ENCODE results near the gene THOP1. TPM values are rescaled to one million over a fixed set of nuclear protein-coding genes. Genes with fewer than 3 reads are reported as not detected.
A peak's percentile ranks its signal among the peaks of the same experiment; 100 is the strongest.

Gene THOP1
- total RNA-seq, 4 donors from 2014 or later, result 57.8 to 88.6 (median 74.7) TPM

DNA sequence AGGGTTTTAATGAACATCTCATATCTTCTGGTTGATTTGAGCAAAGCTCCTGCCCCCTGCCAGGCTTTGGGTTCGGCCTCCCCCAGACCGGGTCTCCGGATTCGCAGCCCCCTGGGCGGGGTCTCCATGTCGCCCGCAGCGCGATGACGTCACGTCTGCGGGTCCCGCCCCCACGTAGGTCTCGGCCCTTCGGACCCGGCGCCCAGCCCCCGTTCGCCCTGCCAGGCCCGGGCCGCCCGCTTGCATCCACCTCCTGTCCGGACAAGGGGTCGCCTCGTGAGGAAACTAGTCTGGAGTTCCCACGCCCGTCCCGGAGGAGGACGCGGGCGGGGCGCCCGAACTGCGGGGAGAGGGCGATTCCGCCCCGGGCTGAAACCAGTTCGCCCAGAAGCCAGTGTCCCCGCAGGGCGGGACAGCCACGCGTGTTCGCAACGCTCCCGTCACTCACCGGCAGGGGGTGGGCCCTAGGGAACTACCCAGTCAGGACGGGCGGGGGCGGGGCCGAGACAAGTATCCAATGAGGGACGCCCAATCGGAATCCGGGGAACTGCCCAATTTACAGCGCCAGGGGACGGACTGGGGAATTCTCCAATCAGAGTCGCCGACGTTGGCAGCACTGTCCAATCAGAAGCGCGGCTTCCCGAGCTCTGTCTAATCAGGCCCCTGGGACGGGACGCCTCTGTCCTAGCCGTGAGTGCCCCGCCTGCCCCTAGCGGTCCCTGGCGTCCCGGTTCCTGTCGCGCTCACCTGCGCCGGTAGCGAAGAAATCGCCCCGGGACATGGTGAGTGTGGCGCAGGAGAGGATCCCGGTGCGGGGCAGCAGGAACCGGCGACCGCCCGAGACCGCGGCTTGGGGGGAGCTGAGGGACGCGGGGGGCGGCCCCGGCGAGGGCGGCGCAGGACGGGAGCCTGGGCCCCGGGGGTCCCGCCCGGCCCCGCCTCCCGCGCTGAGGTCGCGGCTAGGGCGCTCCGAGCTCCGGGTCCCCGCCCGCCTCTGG, 55.8 kb downstream of the THOP1 start, which contains the start of gene ZNF555:
ZNF555 (plus strand) TSS at position 682 of the 998 bp plus-strand sequence; CDS start at position 780, 98 bp downstream.
- WGBS, 2 donors, result 0 to 1% methylated on average over 2 to 16 of the region's 106 CpGs
- Histone ChIP-seq H3K4me1 (peaks cover 0 to 23% (median 8%) of the 10 kb centered on the region in 3 donors), H3K36me3 (peaks cover 0 to 13% (median 0%) of the 10 kb centered on the region in 3 donors), H3K27ac (peak within 1 kb of the TSS; percentile 89 to 96 (median 93)), H3K9me3 (peaks cover 0 to 27% (median 12%) of the 10 kb centered on the region in 3 donors), H3K27me3 (no peaks in the 10 kb centered on the region), H3K4me3 (peak within 1 kb of the TSS; percentile 79 to 95 (median 85))
- DNase-seq, result peak; percentile 98
- intact Hi-C loops (cut with DNase I), result no loop called here
- TF ChIP-seq POLR2A (IDR thresholded peaks at IDR 0.05) (peak in 2 of 4 donors; percentile 6 to 62), CTCF (IDR thresholded peaks at IDR 0.05) (peak; percentile 31 to 78 (median 59))

GRCh38 chr19:2841855-2842574, 56.7 kb downstream of the THOP1 start:
- H3K27me3 ChIP-seq, result no peaks in the 10 kb centered on the region
- peaks cover 0 to 27% (median 3%) of the 10 kb centered on the region in 3 donors for H3K9me3 ChIP-seq
- peak overlapping the region; percentile 89 to 96 (median 93) for H3K27ac ChIP-seq
- H3K4me3 ChIP-seq, result peak overlapping the region; percentile 79 to 95 (median 85)
- WGBS, 2 donors, result 11 to 14% methylated on average over 11 to 12 of the region's 62 CpGs
- intact Hi-C loops (cut with DNase I), result no loop called here
- DNase-seq, result no peak
- TF ChIP-seq POLR2A (IDR thresholded peaks at IDR 0.05) (no peak), CTCF (IDR thresholded peaks at IDR 0.05) (no peak)
- H3K36me3 ChIP-seq, result peaks cover 0 to 12% (median 0%) of the 10 kb centered on the region in 3 donors
- peaks cover 0 to 23% (median 8%) of the 10 kb centered on the region in 3 donors for H3K4me1 ChIP-seq

DNA sequence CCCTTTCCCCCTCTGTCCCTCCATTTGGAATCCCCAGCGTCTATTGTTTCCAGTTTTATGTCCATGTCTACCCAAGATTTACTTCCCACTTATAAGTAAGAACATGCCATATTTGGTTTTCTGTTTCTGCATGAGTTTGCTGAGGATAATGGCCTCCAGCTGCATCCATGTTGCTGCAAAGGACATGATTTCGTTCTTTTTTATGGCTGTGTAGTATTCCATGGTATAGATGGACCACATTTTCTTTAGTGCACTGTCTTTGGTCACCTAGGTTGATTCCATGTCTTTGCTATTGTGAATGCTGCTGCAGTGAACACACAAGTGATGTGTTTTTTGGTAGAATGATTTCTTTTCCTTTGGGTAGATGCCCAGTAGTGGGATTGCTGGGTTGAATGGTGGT, 59.8 kb downstream of the THOP1 start:
- no peaks in the 10 kb centered on the region for H3K27me3 ChIP-seq
- WGBS, 2 donors, result 93% methylated on average over 2 of the region's 2 CpGs
- intact Hi-C loops (cut with DNase I), result no loop called here

GRCh38 chr19:2846180-2846894, 61.0 kb downstream of the THOP1 start:
- intact Hi-C loops (cut with DNase I), result no loop called here
- Histone ChIP-seq H3K36me3 (peaks cover 6 to 37% (median 6%) of the 10 kb centered on the region in 3 donors), H3K9me3 (peaks cover 0 to 47% (median 25%) of the 10 kb centered on the region in 3 donors), H3K4me3 (no peak overlapping the region), H3K27me3 (no peaks in the 10 kb centered on the region), H3K27ac (no peak overlapping the region), H3K4me1 (peaks cover 0 to 16% (median 8%) of the 10 kb centered on the region in 3 donors)
- TF ChIP-seq POLR2A (IDR thresholded peaks at IDR 0.05), result no peak
- no peak for TF ChIP-seq CTCF (IDR thresholded peaks at IDR 0.05)
- WGBS, 2 donors, result 79 to 86% methylated on average over 7 to 9 of the region's 13 CpGs
- no peak for DNase-seq

More for the DNA sequence above, 59.8 kb downstream of the THOP1 start:
- DNase-seq, result no peak
- H3K9me3 ChIP-seq, result peaks cover 0 to 35% (median 16%) of the 10 kb centered on the region in 3 donors
- H3K36me3 ChIP-seq, result peaks cover 0 to 25% (median 0%) of the 10 kb centered on the region in 3 donors
- no peak overlapping the region for H3K4me3 ChIP-seq
- peaks cover 0 to 23% (median 8%) of the 10 kb centered on the region in 3 donors for H3K4me1 ChIP-seq
- no peak overlapping the region for H3K27ac ChIP-seq
- no peak for TF ChIP-seq POLR2A (IDR thresholded peaks at IDR 0.05)

DNA sequence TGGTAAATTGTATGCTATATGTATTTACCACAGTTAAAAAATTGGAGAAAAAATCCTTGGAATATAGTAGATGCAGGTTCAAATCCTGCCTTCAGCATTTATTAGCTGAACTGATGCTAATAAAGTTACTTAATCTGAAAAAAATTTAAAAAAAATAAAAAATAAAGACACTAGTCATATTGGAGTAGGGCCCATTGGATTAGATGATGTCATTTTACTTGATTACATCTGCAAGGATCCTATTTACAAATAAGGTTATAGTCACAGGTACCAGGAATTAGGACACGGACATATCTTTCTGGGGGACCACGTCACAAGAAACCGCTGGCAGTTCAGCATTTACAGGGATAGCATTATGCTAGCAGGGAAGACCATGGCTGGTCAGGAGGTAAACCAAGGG, 62.2 kb downstream of the THOP1 start:
- TF ChIP-seq CTCF (IDR thresholded peaks at IDR 0.05), result no peak
- TF ChIP-seq POLR2A (IDR thresholded peaks at IDR 0.05), result no peak
- peaks cover 0 to 59% (median 37%) of the 10 kb centered on the region in 3 donors for H3K9me3 ChIP-seq
- peaks cover 11 to 49% (median 17%) of the 10 kb centered on the region in 3 donors for H3K36me3 ChIP-seq
- H3K27me3 ChIP-seq, result no peaks in the 10 kb centered on the region
- WGBS, 2 donors, result 100% methylated on average over 3 of the region's 3 CpGs
- H3K27ac ChIP-seq, result no peak overlapping the region
- intact Hi-C loops (cut with DNase I), result no loop called here
- DNase-seq, result no peak
- H3K4me3 ChIP-seq, result no peak overlapping the region
- peaks cover 0 to 9% (median 3%) of the 10 kb centered on the region in 3 donors for H3K4me1 ChIP-seq

Measured in esophagus squamous epithelium (tissue), 5 donors.